HG03460 (cell line): Measurements from ENCODE around the gene OXTR.

Source experiments
- ATAC-seq: cut with Tn5 transposase; IDR thresholded peaks from one replicate; pipeline ENCODE4 v1.9.1; 2021; ENCODE audit not compliant: unreplicated experiment

Gene OXTR

GRCh38 chr3:8713901-8714759, 55.3 kb downstream of the OXTR start:
- ATAC-seq, result peak; percentile 77

DNA sequence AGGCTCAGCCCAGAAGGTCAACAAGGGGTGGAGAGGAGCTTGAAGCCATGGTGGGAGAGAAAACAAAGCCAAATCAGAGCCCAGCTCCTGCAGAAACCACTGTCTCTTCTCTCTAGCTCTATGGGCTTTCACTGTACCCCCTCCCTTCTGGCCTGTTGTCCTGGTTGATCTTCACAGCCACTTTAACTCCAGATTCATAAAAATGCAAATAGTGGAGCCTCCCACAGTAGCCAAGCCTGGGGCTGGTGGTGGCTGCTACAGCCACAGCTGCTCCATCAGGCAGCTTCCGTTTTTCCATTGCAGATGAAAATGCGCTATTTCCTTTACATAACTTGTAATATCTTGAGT, 56.5 kb downstream of the OXTR start:
- no peak for ATAC-seq

GRCh38 chr3:8712045-8712907, 57.1 kb downstream of the OXTR start:
- no peak for ATAC-seq

DNA sequence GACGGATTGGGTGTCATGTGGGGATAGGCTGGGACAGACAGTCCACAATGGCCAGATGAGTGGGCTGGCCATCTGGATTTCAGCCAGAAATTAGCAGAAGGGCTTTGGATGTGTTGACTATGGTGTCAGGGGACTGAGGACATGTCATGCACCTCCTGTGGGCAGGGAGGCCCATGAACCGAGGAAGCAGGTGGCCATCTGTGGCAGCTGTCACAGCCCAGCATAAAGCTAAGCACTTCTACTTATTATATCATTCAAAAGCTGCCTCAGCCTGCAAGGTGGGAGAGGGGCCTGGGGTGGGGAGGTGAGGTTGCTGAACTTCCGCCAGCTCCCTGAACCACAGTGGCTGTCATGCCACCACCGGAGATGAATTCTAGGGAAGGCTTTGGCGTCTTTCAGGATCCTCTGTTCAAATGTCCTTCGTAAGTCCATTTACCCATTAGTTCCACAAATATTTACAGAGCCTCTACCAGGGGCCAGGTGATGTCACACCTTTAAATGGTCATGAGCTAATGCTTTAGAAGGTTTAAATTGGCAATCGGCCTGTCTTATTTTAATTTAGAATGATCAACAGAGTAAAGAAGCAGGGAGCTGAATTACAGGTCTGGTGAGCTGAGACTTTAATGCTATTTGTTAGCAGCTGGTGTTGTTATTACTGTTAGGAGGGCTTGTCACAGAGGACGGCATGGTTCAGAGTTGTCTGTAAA, 59.5 kb downstream of the OXTR start:
- no peak for ATAC-seq

DNA sequence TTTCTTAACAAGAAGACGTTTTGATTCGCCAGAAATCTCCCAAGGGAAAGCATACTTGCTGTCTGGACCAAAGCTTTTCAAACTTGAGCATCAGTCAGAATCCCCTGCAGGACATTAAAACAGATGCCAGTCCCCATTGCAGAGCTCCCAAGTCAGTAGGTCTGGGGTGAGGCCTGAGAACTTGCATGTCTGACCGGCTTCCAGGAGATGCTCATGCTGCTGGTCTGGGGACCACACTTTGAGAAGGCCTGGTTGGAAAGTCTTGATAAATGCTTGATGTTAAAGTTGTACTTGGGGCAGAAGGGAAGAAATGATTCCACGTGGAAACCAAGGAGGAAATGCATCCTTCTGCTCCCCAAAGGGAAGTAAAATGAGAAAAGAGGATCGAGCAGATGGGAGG, 60.1 kb downstream of the OXTR start:
- ATAC-seq, result no peak

- ATAC-seq, result no peak
Measured at GRCh38 chr3:8705575-8705974, 63.8 kb downstream of the OXTR start.

GRCh38 chr3:8702560-8702959, 66.9 kb downstream of the OXTR start:
- no peak for ATAC-seq
